ENCODE data around the gene TOMM7. TPM values are rescaled to one million over a fixed set of nuclear protein-coding genes. Genes with fewer than 3 reads are reported as not detected.

TOMM7 gene
- 376 TPM for total RNA-seq
- long read RNA-seq, transcript TOMM7-201 (3 exons, 778 nt), result major isoform, 90 of 92 reads
- long read RNA-seq, partial matches to known transcripts, result 0 of 92 reads
- long read RNA-seq, other reads (novel, unspliced or antisense), result 2 of 92 reads

GRCh38 chr7:22822486-22823141 is at the start of gene TOMM7:
TOMM7 (minus strand) TSS chr7:22822849; CDS start chr7:22822779, 70 bp downstream.
- intact Hi-C loops (cut with DNase I), result no loop called here
- peak within 1 kb of the TSS; percentile 87 for H3K27ac ChIP-seq

GRCh38 chr7:22872096-22872807 is 49.6 kb upstream of the TOMM7 start:
- Histone ChIP-seq H3K4me3 (no peak overlapping the region), H3K9me3 (no peaks in the 10 kb centered on the region), H3K27me3 (ENCODE audit: low read depth) (no peaks in the 10 kb centered on the region), H3K36me3 (no peaks in the 10 kb centered on the region), H3K27ac (no peak overlapping the region), H3K4me1 (peaks cover 7% of the 10 kb centered on the region)
- intact Hi-C loops (cut with DNase I), result no loop called here
- DNase-seq (no peak), ATAC-seq (peak; percentile 45 to 60)
- TF ChIP-seq, protein P1, sequence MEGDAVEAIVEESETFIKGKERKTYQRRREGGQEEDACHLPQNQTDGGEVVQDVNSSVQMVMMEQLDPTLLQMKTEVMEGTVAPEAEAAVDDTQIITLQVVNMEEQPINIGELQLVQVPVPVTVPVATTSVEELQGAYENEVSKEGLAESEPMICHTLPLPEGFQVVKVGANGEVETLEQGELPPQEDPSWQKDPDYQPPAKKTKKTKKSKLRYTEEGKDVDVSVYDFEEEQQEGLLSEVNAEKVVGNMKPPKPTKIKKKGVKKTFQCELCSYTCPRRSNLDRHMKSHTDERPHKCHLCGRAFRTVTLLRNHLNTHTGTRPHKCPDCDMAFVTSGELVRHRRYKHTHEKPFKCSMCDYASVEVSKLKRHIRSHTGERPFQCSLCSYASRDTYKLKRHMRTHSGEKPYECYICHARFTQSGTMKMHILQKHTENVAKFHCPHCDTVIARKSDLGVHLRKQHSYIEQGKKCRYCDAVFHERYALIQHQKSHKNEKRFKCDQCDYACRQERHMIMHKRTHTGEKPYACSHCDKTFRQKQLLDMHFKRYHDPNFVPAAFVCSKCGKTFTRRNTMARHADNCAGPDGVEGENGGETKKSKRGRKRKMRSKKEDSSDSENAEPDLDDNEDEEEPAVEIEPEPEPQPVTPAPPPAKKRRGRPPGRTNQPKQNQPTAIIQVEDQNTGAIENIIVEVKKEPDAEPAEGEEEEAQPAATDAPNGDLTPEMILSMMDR (IDR thresholded peaks at IDR 0.05), result no peak

More at GRCh38 chr7:22822486-22823141, at the start of gene TOMM7:
- DNase-seq (peak; percentile 93), ATAC-seq (peak; percentile 98 to 100)
- Histone ChIP-seq H3K4me3 (peak within 1 kb of the TSS; percentile 77), H3K9me3 (no peaks in the 10 kb centered on the region), H3K27me3 (ENCODE audit: low read depth) (no peaks in the 10 kb centered on the region), H3K4me1 (peaks cover 19% of the 10 kb centered on the region), H3K36me3 (peaks cover 14% of the 10 kb centered on the region)
- TF ChIP-seq, protein P1 (IDR thresholded peaks at IDR 0.05), result peak; percentile 52

DNA sequence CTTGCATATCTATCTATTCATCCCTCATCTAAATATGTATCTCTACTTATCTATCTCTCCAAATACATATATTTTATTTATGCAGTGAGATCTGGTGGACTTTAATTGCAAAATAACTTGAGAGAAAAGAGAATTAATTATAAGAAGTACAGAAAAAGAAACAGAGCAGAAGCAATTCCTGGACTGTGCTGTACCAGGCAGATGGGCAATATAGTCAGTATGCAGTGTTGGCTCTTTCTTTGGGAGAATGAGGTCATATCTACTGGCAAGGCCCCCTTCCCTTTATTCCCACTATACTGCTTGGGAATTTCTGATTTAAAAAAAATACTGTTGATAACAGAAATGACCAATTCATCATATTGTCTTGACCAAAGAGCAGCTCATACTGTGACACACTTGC is 49.0 kb upstream of the TOMM7 start:
- H3K4me3 ChIP-seq, result no peak overlapping the region
- H3K4me1 ChIP-seq, result peaks cover 13% of the 10 kb centered on the region
- H3K9me3 ChIP-seq, result no peaks in the 10 kb centered on the region
- TF ChIP-seq, protein P1 (IDR thresholded peaks at IDR 0.05), result no peak
- H3K27ac ChIP-seq, result no peak overlapping the region
- intact Hi-C loops (cut with DNase I), result no loop called here
- no peaks in the 10 kb centered on the region for H3K27me3 ChIP-seq (ENCODE audit: low read depth)
- ATAC-seq (no peak), DNase-seq (no peak)
- no peaks in the 10 kb centered on the region for H3K36me3 ChIP-seq

DNA sequence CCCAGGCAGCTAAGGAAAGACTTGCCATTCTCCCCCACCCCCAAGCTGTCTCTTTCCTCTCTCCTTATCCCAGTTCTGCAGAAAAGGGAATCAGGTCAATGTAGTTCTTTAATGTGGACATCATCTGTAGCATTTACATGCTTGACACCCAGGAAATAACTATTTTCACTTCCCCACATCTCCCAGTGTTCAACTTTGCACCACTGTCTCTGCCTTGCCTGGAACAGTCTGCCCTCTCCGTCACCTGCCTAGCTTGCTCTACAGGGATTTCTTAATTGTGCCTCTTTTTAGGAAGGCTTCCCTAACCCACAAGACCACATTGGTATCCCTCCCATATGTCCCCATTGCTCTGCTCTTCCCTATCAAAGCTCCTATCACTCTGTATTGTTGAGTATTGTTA is 45.9 kb upstream of the TOMM7 start:
- H3K27me3 ChIP-seq (ENCODE audit: low read depth), result no peaks in the 10 kb centered on the region
- H3K9me3 ChIP-seq, result no peaks in the 10 kb centered on the region
- H3K36me3 ChIP-seq, result no peaks in the 10 kb centered on the region
- intact Hi-C loops (cut with DNase I), result no loop called here
- ATAC-seq (peak; percentile 55 to 75), DNase-seq (no peak)
- no peak overlapping the region for H3K27ac ChIP-seq
- peaks cover 24% of the 10 kb centered on the region for H3K4me1 ChIP-seq
- TF ChIP-seq, protein P1 (IDR thresholded peaks at IDR 0.05), result no peak
- H3K4me3 ChIP-seq, result no peak overlapping the region

DNA sequence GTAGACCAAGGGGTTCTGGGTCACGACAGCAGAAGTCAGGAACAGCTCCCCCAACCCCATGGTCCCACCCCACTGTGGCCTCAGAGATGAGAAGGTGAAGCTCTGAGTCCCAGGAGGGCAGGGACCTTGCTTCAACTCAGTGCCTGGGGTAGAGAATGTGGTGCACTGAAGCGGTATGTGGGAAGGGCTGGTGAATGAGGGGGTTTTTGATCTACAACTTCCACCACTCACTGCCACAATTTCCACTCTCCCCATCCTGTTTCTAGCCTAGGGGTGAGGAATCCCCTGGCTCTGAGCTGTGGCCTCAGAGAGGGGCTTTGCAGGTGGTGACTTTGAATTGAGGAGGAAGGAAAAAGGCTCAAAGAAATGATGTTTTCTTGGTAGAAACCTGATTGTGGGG is 44.9 kb upstream of the TOMM7 start:
- peak overlapping the region; percentile 51 for H3K27ac ChIP-seq
- H3K4me1 ChIP-seq, result peaks cover 24% of the 10 kb centered on the region
- H3K27me3 ChIP-seq (ENCODE audit: low read depth), result no peaks in the 10 kb centered on the region
- no peaks in the 10 kb centered on the region for H3K9me3 ChIP-seq
- intact Hi-C loops (cut with DNase I), result no loop called here
- H3K4me3 ChIP-seq, result no peak overlapping the region
- TF ChIP-seq, protein P1 (IDR thresholded peaks at IDR 0.05), result no peak
- no peaks in the 10 kb centered on the region for H3K36me3 ChIP-seq
- DNase-seq (no peak), ATAC-seq (peak; percentile 45 to 46)
